ENCODE results near the gene NLRP6. TPM values are rescaled to one million over a fixed set of nuclear protein-coding genes. Genes with fewer than 3 reads are reported as not detected.
A peak's percentile ranks its signal among the peaks of the same experiment; 100 is the strongest.
"Not testable (repeated sequence)": the region's sequence is repeated elsewhere in the genome, so short reads cannot be mapped to it uniquely, and the experiment has no call there.

NLRP6 gene
- total and polyA plus RNA-seq, 2 experiments from 2014 or later = not detected

DNA sequence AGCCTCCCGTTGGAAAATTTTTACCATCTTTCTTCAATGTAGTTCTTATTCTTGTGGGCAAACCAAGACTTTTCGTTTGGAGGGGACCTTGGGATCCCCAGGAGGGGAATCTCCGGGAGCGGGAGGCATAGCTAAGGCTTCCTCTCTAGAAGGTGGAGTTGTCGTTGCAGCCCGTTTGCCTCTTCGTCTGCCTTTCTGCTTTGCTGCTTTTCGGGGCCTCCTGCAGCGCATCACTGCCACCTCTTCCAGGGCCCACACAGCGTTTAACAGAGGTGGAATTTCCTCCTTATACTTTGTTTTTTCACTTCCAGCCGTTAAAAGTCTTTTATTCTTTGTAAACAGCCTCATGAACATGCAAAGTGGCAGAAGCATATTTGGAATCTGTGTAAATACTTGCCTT lies 45.9 kb downstream of the NLRP6 start:
- peaks cover 22% of the 10 kb centered on the region for H3K4me1 ChIP-seq (ENCODE audit: low read depth)
- no peaks in the 10 kb centered on the region for H3K27me3 ChIP-seq
- no peaks in the 10 kb centered on the region for H3K9me3 ChIP-seq (ENCODE audit: low read depth)
- no peak overlapping the region for H3K4me3 ChIP-seq
- TF ChIP-seq CTCF (IDR thresholded peaks at IDR 0.05; ENCODE audit: low read depth, low read length) = no peak
- DNase-seq (ENCODE audit: low read depth in 1 of 2, low spot score in 1 of 2) = no peak
- H3K36me3 ChIP-seq = no peaks in the 10 kb centered on the region
- H3K27ac ChIP-seq = peak overlapping the region; percentile 79

- Histone ChIP-seq H3K4me1 (ENCODE audit: low read depth) (peaks cover 22% of the 10 kb centered on the region), H3K27ac (peak overlapping the region; percentile 79)
- not testable (repeated sequence) for H3K36me3 ChIP-seq; H3K9me3 ChIP-seq (ENCODE audit: low read depth); H3K4me3 ChIP-seq; H3K27me3 ChIP-seq; DNase-seq (ENCODE audit: low read depth in 1 of 2, low spot score in 1 of 2)
Observed at GRCh38 chr11:324593-325517, 46.6 kb downstream of the NLRP6 start.

GRCh38 chr11:325796-326591 lies 47.8 kb downstream of the NLRP6 start:
- DNase-seq (ENCODE audit: low read depth in 1 of 2, low spot score in 1 of 2) = no peak
- Histone ChIP-seq H3K27ac (peak overlapping the region; percentile 30), H3K4me1 (ENCODE audit: low read depth) (peaks cover 22% of the 10 kb centered on the region), H3K4me3 (no peak overlapping the region), H3K36me3 (no peaks in the 10 kb centered on the region), H3K27me3 (no peaks in the 10 kb centered on the region), H3K9me3 (ENCODE audit: low read depth) (no peaks in the 10 kb centered on the region)
- TF ChIP-seq CTCF (IDR thresholded peaks at IDR 0.05; ENCODE audit: low read depth, low read length) = no peak

- no peak for TF ChIP-seq CTCF (IDR thresholded peaks at IDR 0.05; ENCODE audit: low read depth, low read length)
- Histone ChIP-seq H3K36me3 (no peaks in the 10 kb centered on the region), H3K4me3 (no peak overlapping the region), H3K4me1 (ENCODE audit: low read depth) (peaks cover 22% of the 10 kb centered on the region), H3K27ac (peak overlapping the region; percentile 19), H3K27me3 (no peaks in the 10 kb centered on the region), H3K9me3 (ENCODE audit: low read depth) (no peaks in the 10 kb centered on the region)
- no peak for DNase-seq (ENCODE audit: low read depth in 1 of 2, low spot score in 1 of 2)
Observed at GRCh38 chr11:326592-326841, 48.3 kb downstream of the NLRP6 start.

DNA sequence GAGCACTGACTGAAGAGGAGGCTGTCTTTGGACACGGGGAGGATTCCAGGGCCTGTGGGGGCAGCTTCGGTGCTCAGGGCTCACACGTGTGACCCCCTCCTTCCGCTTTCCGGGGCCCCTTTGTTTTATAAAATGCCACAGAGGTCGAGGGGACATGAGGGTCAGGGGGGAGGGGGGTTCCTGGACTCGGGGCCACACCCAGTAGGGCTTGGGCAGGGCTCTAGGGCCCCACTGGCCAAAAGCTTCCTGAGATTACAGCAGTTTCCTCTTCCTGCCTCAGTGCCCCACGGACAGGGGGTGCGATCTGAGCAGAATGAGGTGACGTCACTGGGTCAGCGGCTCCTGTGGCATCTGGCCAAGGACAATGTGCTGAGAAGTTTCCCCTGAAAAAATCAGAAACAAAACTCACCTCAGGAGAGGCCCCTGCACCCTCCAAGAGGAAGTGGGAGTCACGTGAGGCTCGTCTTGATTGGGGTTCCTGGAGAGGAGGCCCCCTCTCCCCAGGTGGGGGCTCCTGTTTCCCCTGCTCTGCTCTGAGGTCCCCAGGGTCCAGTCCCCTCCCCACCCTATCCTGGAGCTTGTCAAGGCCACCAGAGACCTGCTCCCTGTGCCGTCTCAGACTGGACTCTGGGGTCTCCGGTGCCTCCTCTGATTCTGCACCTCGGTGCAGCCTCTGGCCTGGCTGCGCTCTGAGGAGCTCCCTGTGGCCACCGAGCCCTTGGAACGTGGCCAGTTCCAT lies 48.8 kb downstream of the NLRP6 start:
- Histone ChIP-seq H3K4me1 (ENCODE audit: low read depth) (peaks cover 22% of the 10 kb centered on the region), H3K27me3 (no peaks in the 10 kb centered on the region), H3K9me3 (ENCODE audit: low read depth) (no peaks in the 10 kb centered on the region), H3K27ac (peak overlapping the region; percentile 19), H3K36me3 (no peaks in the 10 kb centered on the region), H3K4me3 (no peak overlapping the region)
- peak in 1 of 2 donors; percentile 91 for DNase-seq (ENCODE audit: low read depth in 1 of 2, low spot score in 1 of 2)
- TF ChIP-seq CTCF (IDR thresholded peaks at IDR 0.05; ENCODE audit: low read depth, low read length) = no peak

Data from cardiac muscle cell (in vitro differentiated cells and primary cell).